GF-D8 (cell line): ENCODE measurements around the gene EMSY.

Experiments used
- DNase-seq: peaks from one replicate; lab custom pipeline; 2025; lab: John Stamatoyannopoulos, UW

EMSY gene

GRCh38 chr11:76456571-76456970 is 11.8 kb downstream of the EMSY start:
- DNase-seq, result no peak

- DNase-seq, result no peak
These were observed 14.5 kb downstream of the EMSY start for GRCh38 chr11:76459299-76459698.

DNA sequence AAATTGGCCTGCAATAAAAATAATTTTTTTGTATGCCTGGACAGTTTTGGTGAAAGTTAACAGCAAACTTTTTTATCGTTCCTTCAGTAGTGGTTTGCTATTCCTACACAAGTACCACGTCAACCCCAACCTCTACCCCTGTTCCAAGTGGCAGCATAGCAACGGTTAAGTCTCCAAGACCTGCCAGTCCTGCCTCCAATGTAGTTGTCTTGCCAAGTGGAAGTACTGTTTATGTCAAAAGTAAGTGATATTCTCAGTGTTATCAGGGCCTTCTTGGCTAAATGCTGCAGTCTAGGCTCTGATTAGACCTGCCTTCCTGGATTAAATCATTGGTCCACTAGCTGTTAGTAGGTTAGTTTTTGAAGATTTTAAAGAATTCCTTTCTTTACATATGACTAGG is 15.0 kb downstream of the EMSY start:
- no peak for DNase-seq

- no peak for DNase-seq
These were observed 17.5 kb downstream of the EMSY start for GRCh38 chr11:76462317-76462716.

DNA sequence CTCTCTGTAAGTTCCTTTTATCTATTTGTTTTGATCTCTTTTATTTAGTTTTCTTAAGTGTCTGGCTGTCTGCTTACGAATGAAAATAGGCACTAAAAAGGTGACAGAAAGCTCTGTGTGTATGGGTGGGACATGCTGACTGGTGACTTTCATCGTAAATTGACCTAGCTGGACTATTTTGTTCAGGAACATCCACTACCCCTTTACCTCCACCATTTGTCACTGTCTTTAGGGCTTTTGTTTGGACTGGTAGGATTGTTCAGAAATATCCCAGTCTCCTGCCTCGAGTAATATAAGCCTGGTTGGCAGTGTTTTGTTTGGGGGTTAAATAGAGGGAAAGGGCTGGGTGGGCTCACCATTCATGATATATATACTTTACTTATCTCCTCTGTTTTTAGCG is 20.9 kb downstream of the EMSY start:
- DNase-seq, result no peak

- no peak for DNase-seq
These were observed 21.8 kb downstream of the EMSY start for GRCh38 chr11:76466666-76467065.

- no peak for DNase-seq
These were observed 24.3 kb downstream of the EMSY start for GRCh38 chr11:76469141-76469540.

DNA sequence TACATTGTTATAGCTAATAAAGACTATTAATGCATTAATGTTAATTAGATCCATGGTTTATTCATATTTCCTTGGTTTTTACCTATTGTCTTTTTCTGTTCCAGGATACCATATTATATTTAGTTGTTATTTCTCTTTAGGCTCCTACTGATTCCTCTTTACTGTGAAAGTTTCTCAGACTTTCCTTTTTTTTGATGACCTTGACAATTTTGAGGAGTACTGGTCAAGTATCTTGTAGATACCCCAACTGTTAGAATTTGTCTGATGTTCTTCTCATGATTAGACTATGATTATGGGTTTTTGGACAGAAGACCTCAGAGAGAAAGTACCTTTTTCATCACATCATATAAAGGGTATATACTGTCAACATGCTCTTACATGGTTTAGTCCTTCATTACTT is 26.6 kb downstream of the EMSY start:
- no peak for DNase-seq

GRCh38 chr11:76480241-76480640 is 35.4 kb downstream of the EMSY start:
- DNase-seq, result no peak

DNA sequence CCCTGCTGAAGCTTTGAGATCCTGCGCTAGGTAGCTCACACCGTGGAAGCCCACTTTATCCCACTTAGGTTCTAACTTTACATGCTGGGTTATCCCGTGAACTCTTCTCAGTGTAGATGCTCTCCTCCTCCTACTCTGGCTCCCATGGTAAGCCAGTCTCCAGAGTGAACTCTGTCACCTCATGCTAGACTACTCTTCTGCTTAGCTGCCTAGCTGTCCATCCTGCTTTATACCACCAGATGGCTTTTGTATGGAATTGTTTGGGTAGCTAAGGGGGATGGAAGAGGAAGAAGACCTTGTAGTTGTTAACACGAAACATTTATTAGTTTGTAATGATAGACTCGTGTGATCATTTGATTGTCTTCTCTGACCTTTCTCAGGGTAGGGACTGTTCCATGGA is 46.8 kb downstream of the EMSY start:
- no peak for DNase-seq

DNA sequence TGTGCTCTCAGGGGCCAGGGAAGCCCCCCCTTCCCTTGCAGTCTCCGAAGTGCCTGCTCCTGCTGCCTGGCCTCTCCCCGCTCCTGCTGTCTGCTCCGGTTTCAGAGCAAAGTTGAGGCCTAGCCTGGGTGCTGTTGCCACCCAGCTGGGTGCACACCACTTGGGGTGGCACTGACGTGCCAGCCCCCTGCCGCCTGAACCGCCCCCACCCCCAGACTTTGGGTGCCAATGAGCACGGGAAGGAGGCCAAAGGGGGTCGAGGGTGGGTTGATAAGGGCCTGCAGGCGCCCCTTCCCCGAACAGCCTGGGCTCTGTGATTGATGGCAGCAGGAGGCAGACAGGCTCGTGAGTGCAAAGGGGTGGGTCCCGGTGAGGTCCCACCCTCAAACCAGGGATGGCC is 48.2 kb downstream of the EMSY start:
- no peak for DNase-seq

DNA sequence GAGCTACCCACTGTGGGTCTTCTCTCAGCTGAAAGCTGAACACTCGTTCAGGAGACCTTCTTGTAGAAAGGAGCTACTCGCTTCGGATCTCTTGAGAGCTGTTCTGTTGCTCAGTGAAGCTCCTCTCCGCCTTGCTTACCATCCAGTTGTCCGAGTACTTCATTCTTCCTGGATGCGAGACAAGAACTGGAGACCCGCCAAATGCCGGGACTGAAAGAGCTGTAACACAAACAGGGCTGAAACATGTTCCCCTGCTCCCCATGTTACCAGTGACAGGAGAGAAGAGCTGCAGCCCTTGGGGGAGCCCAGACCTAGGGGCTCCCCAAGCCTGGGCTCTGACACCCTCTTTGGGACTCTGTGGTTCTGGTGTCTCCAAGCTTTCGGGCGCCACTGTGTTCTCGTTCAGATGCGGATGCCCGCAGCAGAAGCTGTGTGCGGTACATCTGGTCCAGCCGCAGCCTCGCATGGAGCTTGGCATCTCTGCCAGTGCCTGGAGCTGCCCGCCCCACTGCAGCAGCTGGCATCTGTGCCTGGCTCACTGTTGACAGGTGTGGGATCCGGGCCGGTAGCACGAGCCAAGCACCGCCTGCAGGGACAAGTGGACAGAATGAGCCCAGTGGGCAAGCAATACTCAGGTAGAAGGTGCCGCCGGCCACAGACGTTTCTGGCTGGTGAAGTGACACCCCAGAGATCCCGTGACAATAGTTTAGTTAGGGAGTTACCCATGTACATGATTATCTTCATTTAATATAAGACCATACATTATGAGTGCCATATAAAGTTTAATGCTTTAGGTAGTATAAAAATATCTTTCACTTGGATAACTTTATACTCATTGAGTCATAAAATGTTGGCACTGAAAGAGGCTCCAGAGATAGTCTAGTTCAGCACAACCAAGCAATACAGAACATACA is 49.1 kb downstream of the EMSY start:
- DNase-seq, result no peak

DNA sequence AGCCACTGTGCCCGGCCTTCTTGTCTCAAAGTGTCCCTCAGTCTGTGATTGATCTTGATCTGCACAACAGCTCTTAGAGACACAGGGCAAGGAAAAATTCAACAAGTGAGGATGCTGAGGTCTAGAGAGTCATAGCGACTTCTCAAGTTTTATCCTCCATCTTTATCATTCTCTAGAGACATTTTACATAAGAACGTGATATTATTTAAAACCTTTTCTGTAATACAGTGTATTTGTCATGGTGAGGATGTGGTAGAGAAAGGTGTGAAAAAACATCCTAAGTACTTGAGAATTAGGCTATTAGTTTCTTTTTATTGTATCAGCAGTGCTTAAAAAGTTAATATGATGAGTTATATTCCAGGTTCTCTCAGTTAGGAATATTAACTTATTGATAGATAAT is 50.2 kb downstream of the EMSY start:
- DNase-seq, result no peak

- no peak for DNase-seq
These were observed 51.4 kb downstream of the EMSY start for GRCh38 chr11:76496174-76496573.

- no peak for DNase-seq
These were observed 56.8 kb downstream of the EMSY start for GRCh38 chr11:76501526-76502202.

- DNase-seq, result no peak
These were observed 62.0 kb downstream of the EMSY start for GRCh38 chr11:76506833-76507232.

GRCh38 chr11:76510060-76511047 is 65.5 kb downstream of the EMSY start:
- DNase-seq, result no peak

- no peak for DNase-seq
These were observed 68.2 kb downstream of the EMSY start for GRCh38 chr11:76512851-76513653.

DNA sequence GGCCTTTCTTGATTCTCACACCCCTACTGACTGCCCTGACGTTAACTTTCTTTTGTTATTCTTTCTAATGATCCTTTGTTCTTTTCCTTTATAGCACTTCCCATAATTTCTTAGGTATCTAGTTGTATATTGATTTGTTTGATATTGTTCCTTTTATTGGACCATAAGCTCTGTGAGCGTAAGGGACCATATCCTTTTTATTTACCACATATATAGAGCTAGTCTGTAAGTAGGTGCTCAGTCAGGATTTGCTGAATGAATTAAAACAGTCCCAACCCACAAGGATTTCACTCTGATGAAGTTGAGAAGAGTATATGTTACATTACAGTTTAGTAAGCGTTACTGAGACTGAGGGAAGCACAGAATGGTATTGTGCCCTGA is 68.8 kb downstream of the EMSY start:
- no peak for DNase-seq

DNA sequence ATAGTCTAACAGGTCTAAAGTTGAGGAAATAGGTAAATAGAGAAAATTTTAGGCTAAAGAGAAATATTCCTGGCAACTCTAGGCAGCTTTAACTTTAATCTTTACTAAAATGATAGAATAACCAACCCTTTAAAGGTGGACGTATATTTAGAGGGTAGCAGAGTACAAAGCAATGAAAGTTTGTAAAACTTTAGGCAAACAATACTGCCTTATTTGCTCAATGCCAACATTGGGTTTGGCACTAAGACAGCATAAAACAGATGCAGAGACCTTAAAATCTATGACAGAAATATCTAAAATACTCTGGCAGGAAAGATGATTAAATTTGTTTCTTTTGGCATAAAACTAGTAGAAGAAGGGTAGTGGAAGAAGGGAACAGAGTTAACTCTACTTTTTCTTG is 70.7 kb downstream of the EMSY start:
- no peak for DNase-seq

DNA sequence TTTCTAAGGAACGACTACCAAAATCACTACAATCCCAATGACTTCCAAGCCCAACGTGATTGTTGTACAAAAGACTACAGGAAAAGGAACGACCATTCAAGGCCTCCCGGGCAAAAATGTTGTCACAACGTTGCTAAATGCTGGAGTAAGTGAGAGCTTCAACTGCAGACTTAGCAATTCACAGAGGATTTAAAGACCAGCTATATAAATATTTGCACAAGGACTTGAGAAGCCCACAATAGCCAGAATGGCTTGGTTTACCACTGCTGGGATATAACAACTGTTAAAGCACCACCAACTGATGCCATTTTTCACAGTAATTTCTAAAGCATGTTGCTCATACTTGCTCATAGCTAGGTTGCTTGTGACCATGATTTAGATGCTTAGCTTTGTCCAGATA is 78.3 kb downstream of the EMSY start:
- DNase-seq, result no peak
